Measurements from ENCODE around the gene BMPER.

GRCh38 chr7:33932221-33932620 lies 26.9 kb downstream of the BMPER start:
- TF ChIP-seq, protein P1, sequence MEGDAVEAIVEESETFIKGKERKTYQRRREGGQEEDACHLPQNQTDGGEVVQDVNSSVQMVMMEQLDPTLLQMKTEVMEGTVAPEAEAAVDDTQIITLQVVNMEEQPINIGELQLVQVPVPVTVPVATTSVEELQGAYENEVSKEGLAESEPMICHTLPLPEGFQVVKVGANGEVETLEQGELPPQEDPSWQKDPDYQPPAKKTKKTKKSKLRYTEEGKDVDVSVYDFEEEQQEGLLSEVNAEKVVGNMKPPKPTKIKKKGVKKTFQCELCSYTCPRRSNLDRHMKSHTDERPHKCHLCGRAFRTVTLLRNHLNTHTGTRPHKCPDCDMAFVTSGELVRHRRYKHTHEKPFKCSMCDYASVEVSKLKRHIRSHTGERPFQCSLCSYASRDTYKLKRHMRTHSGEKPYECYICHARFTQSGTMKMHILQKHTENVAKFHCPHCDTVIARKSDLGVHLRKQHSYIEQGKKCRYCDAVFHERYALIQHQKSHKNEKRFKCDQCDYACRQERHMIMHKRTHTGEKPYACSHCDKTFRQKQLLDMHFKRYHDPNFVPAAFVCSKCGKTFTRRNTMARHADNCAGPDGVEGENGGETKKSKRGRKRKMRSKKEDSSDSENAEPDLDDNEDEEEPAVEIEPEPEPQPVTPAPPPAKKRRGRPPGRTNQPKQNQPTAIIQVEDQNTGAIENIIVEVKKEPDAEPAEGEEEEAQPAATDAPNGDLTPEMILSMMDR (conservative IDR thresholded peaks at IDR 0.05 in 1 of 2, IDR thresholded peaks at IDR 0.05 in 1 of 2; ENCODE audit: low read depth in 1 of 2, low read length in 2 of 2): no peak
- no peak for TF ChIP-seq EZH2 (IDR thresholded peaks at IDR 0.05; ENCODE audit: low read length, missing control alignments)
